GM11168 (cell line): Measurements from ENCODE around the gene FES.

Experiments used
- in situ Hi-C: fragments of 300-500 bp; cut with MboI; formaldehyde crosslinking; loops from one replicate; pipeline ENCODE4 v1.12.0; 2022; ENCODE audit warnings: low sequenced_read_pairs; ENCODE audit not compliant: unreplicated experiment

Gene FES

GRCh38 chr15:90860942-90861675 lies 23.2 kb upstream of the FES start:
- in situ Hi-C loops = no loop called here

- in situ Hi-C loops = no loop called here
Observed at GRCh38 chr15:90862487-90862886, 21.8 kb upstream of the FES start.

- in situ Hi-C loops = no loop called here
Observed at GRCh38 chr15:90862964-90863778, 21.1 kb upstream of the FES start.

GRCh38 chr15:90863987-90864386 lies 20.3 kb upstream of the FES start:
- in situ Hi-C loops = no loop called here

GRCh38 chr15:90864507-90864906 lies 19.8 kb upstream of the FES start:
- in situ Hi-C loops = no loop called here

- in situ Hi-C loops = no loop called here
Observed at GRCh38 chr15:90865702-90866101, 18.6 kb upstream of the FES start.

GRCh38 chr15:90866161-90866715 lies 18.1 kb upstream of the FES start:
- in situ Hi-C loops = no loop called here

- in situ Hi-C loops = no loop called here
Observed at GRCh38 chr15:90866800-90867199, 17.5 kb upstream of the FES start.

- in situ Hi-C loops = no loop called here
Observed at GRCh38 chr15:90868261-90868689, 16.0 kb upstream of the FES start, which contains the start of gene FURIN. Gene FURIN, plus strand, starts transcription at chr15:90868588. Its CDS starts 7,153 bp downstream, at chr15:90875741.

GRCh38 chr15:90869140-90869541 lies 15.2 kb upstream of the FES start:
- in situ Hi-C loops = no loop called here

GRCh38 chr15:90869601-90870353 lies 14.5 kb upstream of the FES start:
- in situ Hi-C loops = no loop called here

- in situ Hi-C loops = no loop called here
Observed at GRCh38 chr15:90870354-90871138, 13.8 kb upstream of the FES start.

- in situ Hi-C loops = no loop called here
Observed at GRCh38 chr15:90871139-90871715, 13.1 kb upstream of the FES start.

- in situ Hi-C loops = no loop called here
Observed at GRCh38 chr15:90871716-90872485, 12.4 kb upstream of the FES start.

- in situ Hi-C loops = no loop called here
Observed at GRCh38 chr15:90872486-90873184, 11.7 kb upstream of the FES start.

- in situ Hi-C loops = no loop called here
Observed at GRCh38 chr15:90873488-90873997, 10.8 kb upstream of the FES start.

- in situ Hi-C loops = no loop called here
Observed at GRCh38 chr15:90873998-90874605, 10.2 kb upstream of the FES start.
